Measurements from ENCODE around the gene PCYT2.

GRCh38 chr17:81898885-81899284 is 12.3 kb downstream of the PCYT2 start:
- TF ChIP-seq ZFP3 (CRISPR knock-in tag; IDR thresholded peaks at IDR 0.05) (no peak), RARB (CRISPR knock-in tag; IDR thresholded peaks at IDR 0.05) (no peak), OSR1 (CRISPR knock-in tag; IDR thresholded peaks at IDR 0.05) (no peak), CSRNP3 (CRISPR knock-in tag; IDR thresholded peaks at IDR 0.05) (no peak), BACH2 (CRISPR knock-in tag; IDR thresholded peaks at IDR 0.05; ENCODE audit: borderline replicate concordance) (no peak), CREB5 (CRISPR knock-in tag; IDR thresholded peaks at IDR 0.05; ENCODE audit: low read depth) (no peak), TOX (CRISPR knock-in tag; IDR thresholded peaks at IDR 0.05; ENCODE audit: borderline replicate concordance) (no peak), ZFP30 (CRISPR knock-in tag; IDR thresholded peaks at IDR 0.05) (no peak)

Measured in SK-N-SH treated with all-trans-retinoic acid at 6 μM for 48 hours (cell line).